ENCODE measurements around the gene TGFB1.
A peak's percentile ranks its signal among the peaks of the same experiment; 100 is the strongest.

The TGFB1 gene

GRCh38 chr19:41321204-41321599 is 32.5 kb downstream of the TGFB1 start:
- Histone ChIP-seq H3K36me3 (ENCODE audit: control insufficient read depth in 4 of 4, insufficient read depth in 4 of 4, low read length in 3 of 4) (peaks cover 7 to 68% (median 42%) of the 10 kb centered on the region in 4 experiments), H3K27ac (ENCODE audit: insufficient read depth in 1 of 2, low read depth in 1 of 2, low read length in 2 of 2, poor library complexity in 1 of 2, severe bottlenecking in 2 of 2) (no peak overlapping the region), H3K27me3 (replicated peaks in 2 of 5; ENCODE audit: control insufficient read depth in 4 of 5, insufficient read depth in 5 of 5, low read length in 4 of 5) (no peaks in the 10 kb centered on the region), H3K4me3 (ENCODE audit: control insufficient read depth in 1 of 7, extremely low read depth in 1 of 7, insufficient read depth in 4 of 7, low read depth in 2 of 7, low read length in 6 of 7) (peak overlapping the region in 2 of 7 experiments; percentile 20 to 28), H3K9me3 (ENCODE audit: control extremely low read depth in 1 of 5, control insufficient read depth in 4 of 5, insufficient read depth in 2 of 5, low read depth in 1 of 5, low read length in 4 of 5) (no peaks in the 10 kb centered on the region), H3K4me1 (ENCODE audit: control extremely low read depth in 1 of 4, control insufficient read depth in 4 of 4, insufficient read depth in 4 of 4, low read length in 3 of 4) (peaks cover 5 to 58% (median 56%) of the 10 kb centered on the region in 4 experiments)
- DNase-seq = no peak
- ChIA-PET POLR2A (interaction anchor here (1.3 to 11.8 kb wide), 2 partner anchors 33 to 108 kb away, joined by 3 to 165 read pairs; partner anchors contain the start of gene TGFB1), CTCF (interaction anchor here (0.7 to 4.9 kb wide), 14 partner anchors 8 to 117 kb away, joined by 3 to 69 read pairs (median 4); partner anchors contain the start of gene TGFB1)
- WGBS (ENCODE audit: insufficient coverage) = 58% methylated on average over 7 of the region's 7 CpGs

DNA sequence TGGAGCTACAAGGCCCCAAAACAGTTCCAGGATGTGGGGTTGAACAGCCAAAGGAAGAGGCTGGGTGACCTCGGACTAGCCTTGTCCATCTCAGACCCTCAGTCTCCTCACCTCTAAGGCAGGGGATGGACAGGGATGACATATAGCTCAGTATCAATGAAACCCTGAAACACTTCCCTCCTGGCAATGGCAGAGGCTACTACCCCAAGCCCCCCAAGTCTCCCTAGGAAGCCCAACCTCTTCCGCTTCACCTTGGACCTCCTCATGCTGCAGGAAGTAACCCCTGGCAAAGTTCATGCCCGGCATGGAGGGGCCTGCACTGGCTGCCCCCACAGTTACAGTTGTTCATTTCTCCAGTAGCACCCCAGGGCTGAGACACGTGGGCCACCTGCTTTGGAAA is 33.2 kb downstream of the TGFB1 start:
- POLR2A ChIA-PET = interaction anchor here (0.6 to 11.8 kb wide), 5 partner anchors 9 to 239 kb away, joined by 3 to 165 read pairs (median 3); partner anchors contain the start of gene TGFB1
- H3K36me3 ChIP-seq (ENCODE audit: control insufficient read depth in 4 of 4, insufficient read depth in 4 of 4, low read length in 3 of 4) = peaks cover 7 to 73% (median 46%) of the 10 kb centered on the region in 4 experiments
- CTCF ChIA-PET = interaction anchor here (0.7 to 1.9 kb wide), 5 partner anchors 9 to 111 kb away, joined by 3 to 6 read pairs (median 6); no protein-coding TSS in a partner anchor

DNA sequence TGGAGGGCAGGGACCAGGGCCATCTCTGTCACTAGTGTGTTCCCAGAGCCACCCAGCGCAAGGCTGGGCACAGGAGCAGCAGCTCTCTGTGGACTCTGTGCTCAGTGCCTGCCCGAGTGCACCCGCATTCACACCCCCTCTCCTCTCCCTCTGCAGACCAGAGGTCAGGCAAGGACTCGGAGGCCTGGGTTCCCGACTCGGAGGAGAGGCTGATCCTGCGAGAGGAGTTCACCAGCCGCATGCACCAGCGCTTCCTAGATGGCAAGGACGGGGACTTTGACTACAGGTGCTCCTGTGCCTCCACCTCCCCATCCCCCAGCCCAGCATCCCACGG is 33.6 kb downstream of the TGFB1 start:
- Histone ChIP-seq H3K27me3 (replicated peaks in 2 of 5; ENCODE audit: control insufficient read depth in 4 of 5, insufficient read depth in 5 of 5, low read length in 4 of 5) (no peaks in the 10 kb centered on the region), H3K27ac (ENCODE audit: insufficient read depth in 1 of 2, low read depth in 1 of 2, low read length in 2 of 2, poor library complexity in 1 of 2, severe bottlenecking in 2 of 2) (no peak overlapping the region), H3K4me1 (ENCODE audit: control extremely low read depth in 1 of 4, control insufficient read depth in 4 of 4, insufficient read depth in 4 of 4, low read length in 3 of 4) (peaks cover 4 to 47% (median 45%) of the 10 kb centered on the region in 4 experiments), H3K4me3 (ENCODE audit: control insufficient read depth in 1 of 7, extremely low read depth in 1 of 7, insufficient read depth in 4 of 7, low read depth in 2 of 7, low read length in 6 of 7) (no peak overlapping the region), H3K36me3 (ENCODE audit: control insufficient read depth in 4 of 4, insufficient read depth in 4 of 4, low read length in 3 of 4) (peaks cover 7 to 73% (median 47%) of the 10 kb centered on the region in 4 experiments), H3K9me3 (ENCODE audit: control extremely low read depth in 1 of 5, control insufficient read depth in 4 of 5, insufficient read depth in 2 of 5, low read depth in 1 of 5, low read length in 4 of 5) (no peaks in the 10 kb centered on the region)
- WGBS (ENCODE audit: insufficient coverage) = 100% methylated on average over 7 of the region's 11 CpGs
- ChIA-PET CTCF (interaction anchor here (1.0 to 1.3 kb wide), 2 partner anchors 9 to 35 kb away, joined by 6 read pairs; no protein-coding TSS in a partner anchor), POLR2A (interaction anchor here (0.6 to 11.8 kb wide), 4 partner anchors 9 to 239 kb away, joined by 3 to 165 read pairs (median 3); partner anchors contain the start of gene TGFB1)
- DNase-seq = no peak

More for the DNA sequence above, 33.2 kb downstream of the TGFB1 start:
- Histone ChIP-seq H3K4me3 (ENCODE audit: control insufficient read depth in 1 of 7, extremely low read depth in 1 of 7, insufficient read depth in 4 of 7, low read depth in 2 of 7, low read length in 6 of 7) (no peak overlapping the region), H3K27me3 (replicated peaks in 2 of 5; ENCODE audit: control insufficient read depth in 4 of 5, insufficient read depth in 5 of 5, low read length in 4 of 5) (no peaks in the 10 kb centered on the region), H3K9me3 (ENCODE audit: control extremely low read depth in 1 of 5, control insufficient read depth in 4 of 5, insufficient read depth in 2 of 5, low read depth in 1 of 5, low read length in 4 of 5) (no peaks in the 10 kb centered on the region), H3K27ac (ENCODE audit: insufficient read depth in 1 of 2, low read depth in 1 of 2, low read length in 2 of 2, poor library complexity in 1 of 2, severe bottlenecking in 2 of 2) (no peak overlapping the region), H3K4me1 (ENCODE audit: control extremely low read depth in 1 of 4, control insufficient read depth in 4 of 4, insufficient read depth in 4 of 4, low read length in 3 of 4) (peaks cover 4 to 52% (median 50%) of the 10 kb centered on the region in 4 experiments)
- 100% methylated on average over 4 of the region's 4 CpGs for WGBS (ENCODE audit: insufficient coverage)
- DNase-seq = no peak

GRCh38 chr19:41319500-41320184 is 34.1 kb downstream of the TGFB1 start:
- Histone ChIP-seq H3K27ac (ENCODE audit: insufficient read depth in 1 of 2, low read depth in 1 of 2, low read length in 2 of 2, poor library complexity in 1 of 2, severe bottlenecking in 2 of 2) (no peak overlapping the region), H3K4me3 (ENCODE audit: control insufficient read depth in 1 of 7, extremely low read depth in 1 of 7, insufficient read depth in 4 of 7, low read depth in 2 of 7, low read length in 6 of 7) (no peak overlapping the region), H3K36me3 (ENCODE audit: control insufficient read depth in 4 of 4, insufficient read depth in 4 of 4, low read length in 3 of 4) (peaks cover 7 to 70% (median 49%) of the 10 kb centered on the region in 4 experiments), H3K9me3 (ENCODE audit: control extremely low read depth in 1 of 5, control insufficient read depth in 4 of 5, insufficient read depth in 2 of 5, low read depth in 1 of 5, low read length in 4 of 5) (no peaks in the 10 kb centered on the region), H3K27me3 (replicated peaks in 2 of 5; ENCODE audit: control insufficient read depth in 4 of 5, insufficient read depth in 5 of 5, low read length in 4 of 5) (no peaks in the 10 kb centered on the region), H3K4me1 (ENCODE audit: control extremely low read depth in 1 of 4, control insufficient read depth in 4 of 4, insufficient read depth in 4 of 4, low read length in 3 of 4) (peaks cover 3 to 42% (median 40%) of the 10 kb centered on the region in 4 experiments)
- ChIA-PET CTCF (interaction anchor here (1.3 kb wide), 1 partner anchor 9 kb away, joined by 6 read pairs; no protein-coding TSS in a partner anchor), POLR2A (interaction anchor here (1.0 to 11.8 kb wide), 2 partner anchors 8 to 34 kb away, joined by 3 to 165 read pairs; partner anchors contain the start of gene TGFB1)
- 98% methylated on average over 16 of the region's 20 CpGs for WGBS (ENCODE audit: insufficient coverage)
- no peak for DNase-seq

- H3K27me3 ChIP-seq (replicated peaks in 2 of 5; ENCODE audit: control insufficient read depth in 4 of 5, insufficient read depth in 5 of 5, low read length in 4 of 5) = no peaks in the 10 kb centered on the region
- H3K4me3 ChIP-seq (ENCODE audit: control insufficient read depth in 1 of 7, extremely low read depth in 1 of 7, insufficient read depth in 4 of 7, low read depth in 2 of 7, low read length in 6 of 7) = no peak overlapping the region
- DNase-seq = no peak
- peaks cover 0 to 35% (median 33%) of the 10 kb centered on the region in 4 experiments for H3K4me1 ChIP-seq (ENCODE audit: control extremely low read depth in 1 of 4, control insufficient read depth in 4 of 4, insufficient read depth in 4 of 4, low read length in 3 of 4)
- H3K9me3 ChIP-seq (ENCODE audit: control extremely low read depth in 1 of 5, control insufficient read depth in 4 of 5, insufficient read depth in 2 of 5, low read depth in 1 of 5, low read length in 4 of 5) = no peaks in the 10 kb centered on the region
- no peak overlapping the region for H3K27ac ChIP-seq (ENCODE audit: insufficient read depth in 1 of 2, low read depth in 1 of 2, low read length in 2 of 2, poor library complexity in 1 of 2, severe bottlenecking in 2 of 2)
- ChIA-PET POLR2A (interaction anchor here (11.8 kb wide), 1 partner anchor 35 kb away, joined by 165 read pairs; the partner anchor contains the start of gene TGFB1), CTCF (interaction anchor here (1.6 kb wide), 1 partner anchor 30 kb away, joined by 5 read pairs; no protein-coding TSS in a partner anchor)
- WGBS (ENCODE audit: insufficient coverage) = 92% methylated on average over 19 of the region's 19 CpGs
- peaks cover 7 to 72% (median 51%) of the 10 kb centered on the region in 4 experiments for H3K36me3 ChIP-seq (ENCODE audit: control insufficient read depth in 4 of 4, insufficient read depth in 4 of 4, low read length in 3 of 4)
Measured at GRCh38 chr19:41318696-41319499, 34.8 kb downstream of the TGFB1 start.

- Histone ChIP-seq H3K4me3 (ENCODE audit: control insufficient read depth in 1 of 7, extremely low read depth in 1 of 7, insufficient read depth in 4 of 7, low read depth in 2 of 7, low read length in 6 of 7) (no peak overlapping the region), H3K4me1 (ENCODE audit: control extremely low read depth in 1 of 4, control insufficient read depth in 4 of 4, insufficient read depth in 4 of 4, low read length in 3 of 4) (peaks cover 0 to 14% (median 10%) of the 10 kb centered on the region in 4 experiments), H3K36me3 (ENCODE audit: control insufficient read depth in 4 of 4, insufficient read depth in 4 of 4, low read length in 3 of 4) (peaks cover 13 to 89% (median 55%) of the 10 kb centered on the region in 4 experiments), H3K9me3 (ENCODE audit: control extremely low read depth in 1 of 5, control insufficient read depth in 4 of 5, insufficient read depth in 2 of 5, low read depth in 1 of 5, low read length in 4 of 5) (no peaks in the 10 kb centered on the region), H3K27me3 (replicated peaks in 2 of 5; ENCODE audit: control insufficient read depth in 4 of 5, insufficient read depth in 5 of 5, low read length in 4 of 5) (no peaks in the 10 kb centered on the region), H3K27ac (ENCODE audit: insufficient read depth in 1 of 2, low read depth in 1 of 2, low read length in 2 of 2, poor library complexity in 1 of 2, severe bottlenecking in 2 of 2) (no peak overlapping the region)
- CTCF ChIA-PET = interaction anchor here (0.8 to 1.4 kb wide), 2 partner anchors 18 to 253 kb away, joined by 3 to 4 read pairs; no protein-coding TSS in a partner anchor
- POLR2A ChIA-PET = no interaction called here
- 98% methylated on average over 24 of the region's 24 CpGs for WGBS (ENCODE audit: insufficient coverage)
- no peak for DNase-seq
Measured at GRCh38 chr19:41316306-41316920, 37.3 kb downstream of the TGFB1 start.
